GM18867 (cell line): ENCODE results near the gene OGDH.
"Not testable (repeated sequence)": the region's sequence is repeated elsewhere in the genome, so short reads cannot be mapped to it uniquely, and the experiment has no call there.

Source experiments
- ATAC-seq: cut with Tn5 transposase; IDR thresholded peaks from one replicate; pipeline ENCODE4 v1.9.1; 2021; ENCODE audit warnings: mild to moderate bottlenecking, moderate library complexity; ENCODE audit not compliant: unreplicated experiment

OGDH gene

DNA sequence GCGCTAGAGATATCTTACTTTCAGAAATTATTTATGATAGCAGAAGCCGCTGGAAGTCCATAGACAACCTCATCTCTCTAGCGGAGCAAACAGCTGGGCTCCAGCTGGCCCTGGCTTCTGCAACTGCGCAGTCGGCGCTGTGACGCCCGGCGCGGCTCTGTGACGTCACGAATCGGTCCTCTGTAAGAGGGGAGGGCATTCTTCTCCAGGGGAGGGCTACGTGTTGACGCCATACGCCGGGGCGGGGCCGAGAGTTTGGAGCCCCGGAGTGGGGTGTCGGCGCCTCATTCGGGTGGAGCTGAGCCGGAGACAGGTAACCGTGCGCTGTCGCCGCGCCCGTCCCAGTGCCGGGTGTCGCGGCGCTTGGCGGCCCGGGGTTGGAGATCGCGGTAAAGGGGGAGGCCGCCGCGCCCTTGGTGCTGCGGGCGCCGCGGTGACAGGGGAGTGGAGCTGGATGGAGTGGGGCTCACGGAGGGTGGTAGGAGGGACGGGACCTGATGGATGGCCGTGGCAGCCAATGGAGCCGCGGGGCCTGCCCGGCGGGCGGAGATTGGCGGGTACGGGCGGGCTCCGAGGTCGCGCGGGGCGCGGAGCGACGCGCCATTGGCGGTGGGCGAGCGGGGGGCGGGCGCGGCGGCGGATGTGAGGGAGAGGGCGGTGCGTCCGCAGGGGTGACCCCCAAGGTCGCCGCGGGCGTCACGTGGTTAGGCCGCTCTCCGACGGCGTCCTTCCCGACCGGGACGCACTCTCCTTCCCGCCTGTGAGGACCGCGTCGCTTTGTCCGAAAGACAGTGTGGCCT is at the start of gene OGDH:
Gene OGDH, plus strand, starts transcription at position 287 of the 800 bp plus-strand sequence. CDS start 17,717 bp downstream, outside the sequence.
- peak; percentile 93 for ATAC-seq

DNA sequence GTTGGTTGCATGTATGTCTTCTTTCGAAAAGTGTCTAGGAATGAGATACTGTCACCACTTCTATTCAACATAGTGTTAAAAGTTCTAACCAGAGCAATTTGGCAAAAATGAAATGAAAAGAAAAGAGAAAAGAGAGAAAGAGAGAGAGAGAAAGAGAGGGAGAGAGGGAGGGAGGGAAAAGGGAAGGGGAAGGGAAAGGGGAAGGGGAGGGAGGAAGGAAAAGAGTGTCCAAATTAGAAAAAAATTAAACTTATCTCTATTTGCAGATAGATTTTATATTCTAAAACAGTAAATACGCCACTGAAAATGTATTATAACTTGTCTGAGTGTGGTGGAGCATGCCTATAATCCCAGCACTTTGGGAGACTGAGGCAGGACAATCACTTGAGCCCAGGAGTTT is 48.9 kb upstream of the OGDH start:
- no peak for ATAC-seq

DNA sequence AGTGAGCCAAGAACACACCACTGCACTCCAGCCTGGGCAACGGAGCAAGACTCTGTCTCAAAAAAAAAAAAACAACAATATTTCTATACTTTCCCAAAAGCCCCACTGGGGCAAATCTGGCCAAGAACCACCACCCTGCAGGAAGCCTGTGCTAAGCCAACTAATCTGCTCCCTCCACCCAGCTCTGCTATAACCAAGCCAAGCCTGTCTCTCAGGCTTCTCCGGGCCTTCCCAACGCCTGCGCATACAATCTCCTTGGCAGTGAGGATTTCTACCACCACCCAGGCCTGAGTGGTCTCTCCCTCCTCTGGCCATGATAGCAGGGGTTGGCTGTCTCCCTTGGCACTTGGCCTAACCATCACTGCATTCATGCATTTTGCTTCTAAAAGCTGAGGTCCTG is 46.9 kb upstream of the OGDH start:
- no peak for ATAC-seq

DNA sequence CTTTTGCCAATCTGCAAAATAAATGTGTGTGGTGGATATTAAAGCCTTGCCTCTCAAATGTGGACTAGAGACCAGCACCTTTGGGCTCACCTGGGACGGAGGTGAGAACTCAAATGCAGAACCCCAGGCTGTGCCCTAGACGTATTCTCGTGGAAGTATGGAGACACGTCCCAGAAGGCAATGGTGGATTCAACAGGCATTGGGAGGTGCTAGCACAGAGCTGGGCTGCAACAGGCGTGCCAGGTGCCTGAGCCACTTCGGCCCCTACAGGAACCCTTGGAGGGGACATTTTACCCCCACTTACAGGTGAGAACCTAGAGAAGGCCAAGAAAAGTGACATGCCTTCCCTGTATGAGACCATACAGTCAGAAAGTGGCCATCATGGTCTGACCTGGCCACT is 44.9 kb upstream of the OGDH start:
- no peak for ATAC-seq

DNA sequence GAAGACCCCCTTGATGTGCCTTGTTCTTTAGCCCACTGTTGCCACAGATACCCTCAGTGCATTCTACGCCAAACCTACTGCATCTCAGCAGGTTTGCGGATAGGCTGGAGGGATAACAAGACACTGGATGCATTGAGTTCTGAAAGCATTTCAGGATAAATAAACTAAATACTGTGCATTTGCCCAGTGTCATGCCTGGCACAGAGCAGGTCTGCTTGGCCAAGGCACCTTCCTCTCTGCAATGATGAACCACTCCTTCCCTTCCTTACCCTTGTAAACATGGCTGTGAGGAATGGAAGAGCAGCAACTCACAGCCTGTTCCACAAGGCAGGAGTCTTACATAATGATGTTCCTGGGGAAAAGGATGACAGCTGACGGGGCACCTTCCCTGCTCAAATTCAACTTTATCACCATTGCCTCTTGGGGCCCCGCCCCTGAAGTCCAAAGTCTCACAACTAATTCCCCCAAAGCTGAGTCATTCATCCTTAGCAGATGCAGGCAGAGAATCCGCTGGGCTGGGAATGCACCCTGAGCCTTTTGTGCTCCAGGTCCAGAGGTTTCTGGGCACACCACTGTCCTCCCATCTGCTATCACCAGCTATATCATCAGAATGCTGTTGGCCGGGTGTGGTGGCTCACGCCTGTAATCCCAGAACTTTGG is 44.3 kb upstream of the OGDH start:
- ATAC-seq = no peak

DNA sequence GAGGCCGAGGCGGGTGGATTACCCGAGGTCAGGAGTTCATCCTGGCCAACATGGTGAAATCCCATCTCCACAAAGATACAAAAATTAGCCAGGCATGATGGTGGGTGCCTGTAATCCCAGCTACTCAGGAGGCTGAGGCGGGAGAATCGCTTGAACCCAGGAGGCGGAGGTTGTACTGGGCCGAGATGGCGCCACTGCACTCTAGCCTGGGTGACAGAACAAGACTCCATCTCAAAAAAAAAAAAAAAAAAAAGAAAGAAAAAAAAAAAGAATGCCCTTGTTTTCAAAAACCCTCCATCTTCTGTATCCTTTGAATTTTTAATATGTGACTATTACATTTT is 43.8 kb upstream of the OGDH start:
- not testable (repeated sequence) for ATAC-seq

DNA sequence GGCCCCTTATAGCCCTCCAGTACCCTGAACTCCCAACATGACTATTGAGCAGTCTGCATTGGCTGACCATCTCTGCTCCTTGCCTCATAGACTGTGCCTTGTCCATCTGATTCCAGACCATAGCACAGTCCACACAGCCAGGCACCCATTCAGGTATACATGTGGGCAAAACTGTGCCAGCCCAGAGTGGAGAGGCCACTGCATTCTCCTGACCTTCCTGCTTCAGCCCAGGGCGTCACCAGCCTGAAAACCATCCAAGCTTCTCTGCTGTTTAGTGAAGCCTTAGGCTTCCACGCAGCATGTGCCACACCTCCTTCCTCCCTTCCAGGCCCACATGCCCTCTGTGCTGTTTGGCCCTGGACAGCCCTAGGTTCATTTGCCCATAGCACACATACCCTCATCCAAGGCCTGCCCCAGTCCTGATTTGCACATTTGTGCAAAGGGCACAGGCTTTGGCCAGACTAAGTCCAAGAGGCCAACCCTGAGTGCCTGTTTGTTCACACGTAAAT is 43.2 kb upstream of the OGDH start:
- ATAC-seq = no peak

DNA sequence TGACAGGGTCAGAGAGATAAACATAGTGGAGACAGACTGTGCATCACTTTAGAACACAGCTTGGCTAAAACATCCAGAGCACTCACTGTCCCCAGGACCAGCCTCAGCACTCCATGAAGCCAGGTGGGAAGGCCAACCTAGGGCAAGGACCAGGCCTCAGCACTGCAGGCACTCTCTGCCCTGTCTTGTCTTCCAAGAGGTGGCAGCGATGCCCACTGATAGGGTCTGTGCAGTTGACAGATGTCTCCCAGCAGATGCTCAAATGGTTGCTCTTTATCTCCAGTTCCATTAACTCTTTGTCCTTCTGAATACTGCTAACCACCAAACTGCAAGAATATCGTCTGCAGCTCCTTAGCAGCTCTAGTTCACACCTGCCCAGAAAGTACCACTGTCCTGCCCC is 41.8 kb upstream of the OGDH start:
- ATAC-seq = no peak

DNA sequence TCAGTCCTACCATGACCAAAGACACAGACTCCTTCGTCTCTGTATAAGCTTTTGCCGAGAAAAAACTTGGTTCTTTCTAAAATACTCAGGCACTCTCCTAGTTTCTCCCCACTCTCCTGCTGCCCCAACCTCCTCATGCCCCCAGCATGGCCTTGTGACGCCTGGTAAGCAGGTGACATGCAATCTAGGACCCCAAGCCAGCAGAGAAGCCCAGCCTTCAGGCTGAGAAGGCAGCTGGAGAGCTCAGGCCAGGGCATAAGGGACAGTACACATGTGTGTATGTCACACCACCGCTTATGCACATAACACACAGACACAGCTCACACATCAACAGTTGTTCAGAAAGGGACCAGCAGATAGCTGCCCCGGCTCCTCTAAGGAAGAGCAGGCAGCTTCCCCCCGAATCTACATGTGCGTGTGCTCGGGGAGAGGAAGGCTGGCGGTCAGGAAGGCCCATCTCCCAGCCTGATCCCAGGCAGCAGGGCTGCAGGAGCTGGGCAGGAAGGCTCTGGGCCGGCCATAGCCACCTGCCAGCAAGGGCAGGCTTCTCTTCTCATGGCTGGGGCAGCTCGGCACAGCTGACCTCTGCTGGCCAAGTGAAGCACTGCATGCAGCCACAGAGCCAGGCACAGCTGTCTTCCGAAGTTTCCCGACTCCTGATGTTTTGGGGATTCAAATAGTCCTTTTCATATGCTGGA is 41.2 kb upstream of the OGDH start:
- peak; percentile 74 for ATAC-seq

DNA sequence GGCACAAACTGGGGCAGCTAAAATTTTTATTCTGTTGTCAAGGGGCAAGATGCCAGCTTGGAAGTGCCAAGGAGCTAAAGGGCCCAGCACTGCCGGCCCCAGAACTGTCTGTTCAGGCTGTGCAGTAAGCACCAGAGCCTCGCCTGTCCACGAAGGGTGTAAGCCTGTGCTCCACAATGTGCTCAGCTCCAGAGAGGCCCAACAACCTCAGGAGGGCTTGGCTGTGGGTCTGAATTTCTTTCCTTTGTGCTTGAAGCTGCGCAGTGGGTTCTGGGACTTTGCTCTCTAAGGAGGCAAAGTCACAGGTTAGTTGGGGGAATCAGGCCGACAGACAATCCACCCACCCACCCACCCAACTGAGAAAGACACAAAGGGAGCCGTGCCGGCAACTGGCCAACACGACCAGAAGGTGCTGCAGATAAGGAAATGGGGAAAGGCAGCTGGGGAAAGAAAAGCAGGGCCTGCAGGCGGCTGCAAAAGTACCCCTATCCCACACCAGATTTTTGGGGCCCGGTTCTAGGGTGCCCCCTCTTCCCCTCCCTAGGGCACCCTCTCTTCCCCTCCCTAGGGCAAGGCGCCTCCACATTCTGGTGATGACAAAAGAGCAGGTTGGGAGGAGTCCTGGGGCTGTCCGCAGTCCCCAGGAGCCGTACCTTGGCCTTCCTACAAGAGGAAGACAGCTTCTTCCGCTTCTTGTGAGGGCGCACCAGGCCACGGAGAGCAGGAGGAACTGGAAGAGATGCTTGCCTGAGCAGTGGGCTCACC is 40.5 kb upstream of the OGDH start:
- ATAC-seq = peak; percentile 41

DNA sequence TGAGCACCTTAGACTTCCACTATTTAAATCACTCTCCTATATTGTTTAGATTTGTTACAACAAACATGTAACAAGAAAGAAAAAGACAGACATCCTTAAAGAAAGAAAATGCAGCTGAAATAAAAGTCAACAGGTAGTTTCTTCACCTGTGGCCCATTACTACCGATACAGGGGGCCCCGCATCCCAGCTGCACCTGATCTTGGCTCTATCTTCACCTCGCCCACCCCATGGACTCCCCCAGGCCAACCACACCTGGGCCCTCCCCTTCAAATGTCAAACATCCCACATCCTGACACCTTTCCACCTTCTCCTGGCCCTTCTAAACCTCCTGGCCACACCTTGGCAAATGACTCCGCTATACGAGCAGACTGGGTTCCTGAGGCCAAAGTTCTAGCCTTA is 39.7 kb upstream of the OGDH start:
- ATAC-seq = no peak

DNA sequence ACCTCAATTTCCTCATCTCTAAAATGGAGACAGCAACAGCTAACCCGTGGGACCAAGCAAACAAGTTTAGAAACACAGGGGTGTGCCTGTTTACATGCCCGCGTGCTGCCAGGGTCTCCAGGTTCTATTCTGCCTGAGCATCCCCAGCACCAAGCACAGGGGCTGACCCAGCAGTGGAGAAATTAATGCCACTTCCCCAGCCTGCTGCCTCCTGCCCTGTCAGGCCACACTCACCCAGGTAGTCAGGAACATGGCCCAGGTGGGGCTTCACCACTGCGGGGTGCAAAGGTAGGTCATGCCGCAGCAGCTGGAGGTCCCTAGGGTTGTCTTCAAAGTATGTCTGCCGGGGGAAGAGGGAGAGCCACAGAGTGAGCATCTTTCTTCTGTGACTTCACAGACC is 38.5 kb upstream of the OGDH start:
- no peak for ATAC-seq

DNA sequence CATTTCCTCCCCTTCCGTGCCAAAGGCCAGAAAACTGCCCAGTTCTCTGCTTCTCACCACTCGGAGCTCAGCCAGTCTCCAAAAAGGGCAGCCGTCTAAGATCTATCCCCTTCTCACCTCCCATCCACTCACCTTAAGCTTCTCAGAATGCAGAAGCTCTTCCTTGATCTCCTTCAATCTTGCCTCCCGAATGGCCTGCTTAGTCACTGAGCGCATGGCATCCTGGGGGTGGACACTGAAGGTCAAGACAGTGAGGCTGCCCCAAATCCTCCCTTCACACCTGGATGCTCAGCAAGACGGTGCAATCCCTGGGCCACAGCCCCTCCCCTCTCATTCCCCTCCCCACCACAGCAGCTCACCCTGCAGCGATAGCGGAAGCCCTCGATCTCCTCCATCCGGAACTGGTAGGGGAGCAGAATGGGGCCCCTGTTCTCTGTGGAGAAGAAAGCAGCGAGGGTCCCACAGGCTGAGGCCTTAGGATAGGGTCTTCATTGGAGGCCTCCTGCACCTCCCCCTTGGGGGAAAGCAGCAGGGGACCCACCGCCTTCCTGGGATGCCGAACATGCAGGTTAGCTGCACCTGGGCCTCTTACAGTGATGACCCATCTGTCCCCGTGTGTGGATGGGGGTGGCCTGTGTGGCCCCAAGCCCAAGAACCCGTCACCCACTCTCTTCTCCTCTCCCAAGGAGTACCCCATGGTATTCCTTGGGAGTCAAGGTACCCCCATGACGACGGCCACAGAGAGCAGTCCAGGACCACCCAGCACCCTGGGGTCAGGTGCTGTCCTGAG is 37.5 kb upstream of the OGDH start:
- ATAC-seq = no peak

DNA sequence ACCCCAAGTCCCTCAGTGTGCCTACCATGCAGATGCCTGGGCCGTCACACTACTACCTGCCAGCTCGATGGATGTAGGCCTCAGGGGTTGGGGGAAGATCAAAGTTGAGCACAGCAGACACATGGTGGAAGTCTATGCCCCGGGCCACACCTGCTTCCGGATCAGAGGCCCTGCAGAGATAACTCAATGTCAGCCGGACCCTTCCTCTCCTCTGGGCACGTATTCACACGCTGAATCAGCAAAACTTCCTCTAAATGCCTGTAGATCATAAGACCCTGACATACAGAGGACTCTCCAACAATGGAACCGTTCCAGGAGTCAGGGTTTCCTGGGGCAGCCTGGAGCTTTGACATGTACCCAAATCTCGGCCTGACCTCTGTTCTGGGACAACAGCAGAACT is 36.5 kb upstream of the OGDH start:
- ATAC-seq = no peak

DNA sequence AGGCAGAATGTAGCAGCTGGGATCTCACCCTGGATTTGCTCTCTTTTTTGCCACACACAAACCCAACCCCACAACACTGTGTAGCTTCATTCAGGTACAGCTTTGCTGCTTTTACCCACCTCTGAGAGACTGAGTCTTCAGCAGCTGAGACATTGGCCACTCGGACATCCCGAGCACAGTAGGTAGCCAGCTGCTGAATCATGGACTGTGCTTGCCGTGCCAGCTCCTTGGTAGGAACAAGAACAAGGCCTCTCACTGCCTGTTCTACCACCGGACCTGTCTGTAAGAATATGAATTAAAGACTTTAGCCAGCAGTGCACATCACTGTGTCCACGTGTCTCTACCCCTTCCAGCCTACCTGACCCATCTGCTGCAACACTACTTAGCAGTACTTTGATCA is 33.7 kb upstream of the OGDH start:
- ATAC-seq = no peak

DNA sequence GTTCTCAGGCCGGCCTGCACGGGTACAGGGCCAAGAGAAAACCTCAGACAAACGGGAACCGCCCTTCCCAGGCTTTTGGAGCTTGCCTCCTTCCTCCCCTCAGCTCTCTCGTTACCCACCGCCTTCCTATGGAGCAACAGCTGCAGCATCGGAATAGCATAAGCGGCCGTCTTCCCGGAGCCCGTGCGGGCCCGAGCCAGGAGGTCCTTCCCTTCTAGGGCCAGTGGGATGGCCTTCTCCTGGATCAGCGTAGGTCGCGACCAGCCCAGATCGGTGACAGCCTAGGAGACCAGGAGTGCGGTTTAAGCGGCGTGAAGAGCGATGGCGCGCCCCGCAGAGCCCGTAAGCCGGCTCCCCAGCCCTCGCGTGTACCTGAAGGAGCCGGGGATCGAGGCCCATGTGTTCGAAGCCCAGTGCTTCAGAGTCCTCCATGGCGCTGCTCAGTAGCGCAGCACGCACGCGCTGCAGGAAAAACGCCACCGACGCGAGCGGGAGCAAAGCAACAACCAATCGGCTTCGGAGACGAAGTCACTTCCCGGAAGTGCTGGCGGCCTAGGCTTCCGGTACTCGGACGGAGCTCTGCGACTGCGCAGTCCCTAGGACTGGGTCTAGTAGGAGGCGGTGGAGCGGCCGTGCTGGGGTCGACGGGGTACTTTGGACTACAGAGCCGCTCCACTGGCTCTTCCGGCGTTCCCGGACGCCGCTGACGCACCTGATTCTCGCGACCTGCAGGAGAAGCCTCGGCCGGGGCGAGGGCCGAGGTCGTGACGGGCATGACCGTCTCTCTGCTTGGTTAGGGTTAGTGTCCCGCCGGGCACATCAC is 32.8 kb upstream of the OGDH start, which contains the start of gene DDX56:
Gene DDX56, minus strand, starts transcription at position 445 of the 823 bp plus-strand sequence. Its CDS starts 13 bp downstream, at position 432.
- ATAC-seq = peak; percentile 97

DNA sequence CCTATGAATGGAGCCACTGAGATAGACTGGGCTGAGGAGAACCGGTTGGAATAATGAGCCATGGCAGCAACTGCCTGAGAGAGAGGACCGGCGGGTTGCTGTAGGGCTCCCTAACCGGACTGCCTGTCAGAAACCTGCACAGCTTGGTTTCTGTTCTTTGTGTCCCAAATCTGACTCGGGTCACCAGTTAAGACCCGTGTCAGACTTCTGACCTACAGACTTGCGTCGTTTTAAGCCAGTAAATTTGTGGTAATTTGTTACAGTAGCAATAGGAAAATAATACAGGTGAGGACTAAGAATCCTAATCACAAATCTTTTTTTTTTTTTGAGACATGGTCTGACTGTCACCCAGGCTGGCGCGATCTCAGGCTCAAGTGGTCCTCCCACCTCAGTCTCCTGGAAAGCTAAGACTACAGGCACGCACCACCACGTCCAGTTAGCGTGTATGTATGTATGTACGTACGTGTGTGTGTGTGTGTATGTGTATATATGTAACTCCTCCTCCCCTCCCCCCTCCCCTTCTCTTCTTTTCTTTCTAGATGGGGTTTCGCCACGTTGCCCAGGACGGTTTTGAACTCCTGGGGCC is 32.0 kb upstream of the OGDH start:
- ATAC-seq = no peak

DNA sequence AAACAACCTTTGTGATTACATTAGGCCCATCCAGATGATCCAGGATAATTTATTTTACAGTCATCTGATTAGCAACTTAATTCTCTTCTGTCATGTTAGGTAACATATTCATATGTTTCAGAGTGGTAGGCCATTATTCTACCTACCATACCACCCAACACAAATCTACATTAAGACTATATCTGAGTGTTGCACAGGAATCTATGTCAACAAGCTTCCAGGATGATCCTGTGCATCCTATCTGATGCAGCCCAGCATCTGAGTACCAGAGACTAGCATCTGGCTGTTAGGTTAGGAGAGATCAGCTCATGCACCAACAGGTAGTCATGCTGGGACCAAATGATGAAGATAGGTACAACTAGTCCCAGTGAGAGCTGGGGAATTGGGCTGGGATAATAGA is 31.4 kb upstream of the OGDH start:
- no peak for ATAC-seq

DNA sequence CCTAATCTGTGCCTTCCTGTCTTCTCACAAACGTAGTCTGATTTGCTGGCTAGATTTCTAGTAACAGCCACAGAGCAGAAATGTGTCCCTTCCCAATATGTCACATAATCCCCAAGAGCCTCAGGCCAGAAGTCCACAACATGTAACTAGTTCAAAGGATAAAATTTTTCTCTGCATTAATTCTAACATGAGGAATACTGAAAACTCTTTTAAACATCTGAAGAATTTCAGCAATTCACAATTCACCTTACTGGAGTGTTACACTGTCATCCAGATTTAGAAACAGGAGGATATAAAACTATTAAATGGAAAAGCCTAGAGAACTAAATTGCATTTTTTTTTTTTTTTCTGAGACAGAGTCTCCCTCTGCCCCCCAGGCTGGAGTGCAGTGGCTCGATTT is 30.2 kb upstream of the OGDH start:
- ATAC-seq = no peak
